Measurements from ENCODE around the gene SEMA3E. TPM values are rescaled to one million over a fixed set of nuclear protein-coding genes. Genes with fewer than 3 reads are reported as not detected.

Gene SEMA3E
- total RNA-seq, 2 donors from 2014 or later, result 339 to 438 TPM

DNA sequence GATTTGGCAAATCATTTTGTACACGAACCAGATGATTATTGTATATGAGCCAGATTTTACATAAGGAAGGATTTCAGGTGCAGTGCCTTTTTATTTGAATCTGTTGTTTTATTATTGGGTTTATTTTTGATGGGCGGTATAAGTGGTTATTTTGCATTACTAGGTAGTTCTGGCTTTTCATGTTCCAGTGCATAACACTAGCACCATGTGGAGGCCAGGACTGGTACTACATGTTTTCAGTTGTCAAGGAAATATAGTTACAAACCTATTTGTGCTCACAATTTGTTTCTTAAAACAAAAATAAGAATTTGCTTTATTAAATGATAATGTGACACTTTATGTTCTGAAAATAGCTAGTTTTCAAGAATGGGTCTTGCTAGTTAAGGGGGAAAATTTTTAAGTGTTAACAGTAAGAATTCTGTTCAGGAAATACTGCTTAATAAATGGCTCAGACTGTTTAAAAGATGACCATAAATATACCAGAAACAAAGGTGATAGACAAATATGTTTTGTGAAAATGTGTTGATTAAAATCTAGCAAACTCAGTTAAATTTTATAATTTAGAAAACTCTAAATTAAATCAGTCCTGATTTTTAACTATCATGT is 7.1 kb upstream of the SEMA3E start:
- Mint-ChIP-seq H3K9me3 (peaks cover 12% of the 10 kb centered on the region), H3K4me1 (peaks cover 12% of the 10 kb centered on the region), H3K27ac (no peak overlapping the region), H3K27me3 (ENCODE audit: insufficient read depth) (peaks cover 3% of the 10 kb centered on the region), H3K4me3 (no peak overlapping the region), H3K36me3 (ENCODE audit: low read depth) (no peaks in the 10 kb centered on the region)
- Histone ChIP-seq H3K9me3 (ENCODE audit: control insufficient read depth, low read length) (peaks cover 11% of the 10 kb centered on the region), H3K27ac (ENCODE audit: low read depth, low read length) (no peak overlapping the region), H3K27me3 (ENCODE audit: control insufficient read depth, insufficient read depth, low read length, poor library complexity, severe bottlenecking) (no peaks in the 10 kb centered on the region), H3K36me3 (ENCODE audit: control insufficient read depth, insufficient read depth, low read length) (no peaks in the 10 kb centered on the region), H3K9ac (ENCODE audit: extremely low read depth, low read length, poor library complexity, severe bottlenecking) (no peak overlapping the region), H3K4me3 (ENCODE audit: low read length) (no peak overlapping the region), H3K4me1 (ENCODE audit: control insufficient read depth, insufficient read depth, low read length) (no peaks in the 10 kb centered on the region)
- WGBS, 2 experiments (ENCODE audit: insufficient coverage in 1 of 2, insufficient read length in 1 of 2), result 42 to 100% methylated on average over 1 to 2 of the region's 2 CpGs
- TF ChIP-seq, protein P1, sequence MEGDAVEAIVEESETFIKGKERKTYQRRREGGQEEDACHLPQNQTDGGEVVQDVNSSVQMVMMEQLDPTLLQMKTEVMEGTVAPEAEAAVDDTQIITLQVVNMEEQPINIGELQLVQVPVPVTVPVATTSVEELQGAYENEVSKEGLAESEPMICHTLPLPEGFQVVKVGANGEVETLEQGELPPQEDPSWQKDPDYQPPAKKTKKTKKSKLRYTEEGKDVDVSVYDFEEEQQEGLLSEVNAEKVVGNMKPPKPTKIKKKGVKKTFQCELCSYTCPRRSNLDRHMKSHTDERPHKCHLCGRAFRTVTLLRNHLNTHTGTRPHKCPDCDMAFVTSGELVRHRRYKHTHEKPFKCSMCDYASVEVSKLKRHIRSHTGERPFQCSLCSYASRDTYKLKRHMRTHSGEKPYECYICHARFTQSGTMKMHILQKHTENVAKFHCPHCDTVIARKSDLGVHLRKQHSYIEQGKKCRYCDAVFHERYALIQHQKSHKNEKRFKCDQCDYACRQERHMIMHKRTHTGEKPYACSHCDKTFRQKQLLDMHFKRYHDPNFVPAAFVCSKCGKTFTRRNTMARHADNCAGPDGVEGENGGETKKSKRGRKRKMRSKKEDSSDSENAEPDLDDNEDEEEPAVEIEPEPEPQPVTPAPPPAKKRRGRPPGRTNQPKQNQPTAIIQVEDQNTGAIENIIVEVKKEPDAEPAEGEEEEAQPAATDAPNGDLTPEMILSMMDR (conservative IDR thresholded peaks at IDR 0.05), result peak; percentile 89
- peak; percentile 80 for DNase-seq

DNA sequence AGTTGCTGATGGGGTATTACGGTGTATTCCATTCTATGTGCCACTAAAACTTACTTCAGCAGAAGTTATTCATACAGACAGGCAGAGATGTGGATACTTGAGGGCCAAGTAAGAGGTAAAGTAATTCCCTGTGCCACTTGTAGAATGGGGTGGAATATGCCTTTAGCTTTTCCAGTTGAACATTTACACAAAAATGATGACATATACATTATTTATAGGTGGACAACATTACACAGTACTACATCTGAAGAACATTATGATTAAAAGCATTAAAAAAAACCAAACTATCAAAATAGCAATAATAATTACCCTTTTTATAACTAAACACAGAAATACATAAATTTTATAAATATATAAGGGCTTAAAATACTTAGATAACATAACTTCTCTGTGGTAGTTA is 3.5 kb upstream of the SEMA3E start:
- no peak overlapping the region for H3K9ac ChIP-seq (ENCODE audit: extremely low read depth, low read length, poor library complexity, severe bottlenecking)

DNA sequence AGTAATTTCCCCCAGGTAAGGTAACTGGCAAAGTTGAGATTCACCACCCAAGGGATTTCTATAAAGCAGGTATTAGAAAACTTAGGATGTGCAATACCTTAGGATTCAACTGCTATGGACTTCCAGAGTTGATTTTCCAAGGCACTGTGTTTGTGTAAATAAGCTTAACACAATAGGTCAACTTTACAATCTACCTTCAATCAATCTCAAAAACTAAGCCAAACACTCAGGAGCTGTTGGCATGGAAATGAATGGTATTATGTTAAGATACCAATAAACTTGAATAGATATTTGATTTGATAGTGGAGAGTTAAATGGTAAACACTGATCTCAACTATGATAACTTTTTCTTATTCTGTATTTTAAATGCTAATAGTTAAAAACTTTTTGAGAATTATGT is 762 bp upstream of the SEMA3E start:
- Histone ChIP-seq H3K9ac (ENCODE audit: extremely low read depth, low read length, poor library complexity, severe bottlenecking) (peak overlapping the region; percentile 84), H3K4me1 (ENCODE audit: control insufficient read depth, insufficient read depth, low read length) (peaks cover 6% of the 10 kb centered on the region), H3K27me3 (ENCODE audit: control insufficient read depth, insufficient read depth, low read length, poor library complexity, severe bottlenecking) (no peaks in the 10 kb centered on the region), H3K36me3 (ENCODE audit: control insufficient read depth, insufficient read depth, low read length) (no peaks in the 10 kb centered on the region), H3K9me3 (ENCODE audit: control insufficient read depth, low read length) (peaks cover 10% of the 10 kb centered on the region), H3K4me3 (ENCODE audit: low read length) (peak overlapping the region; percentile 98), H3K27ac (ENCODE audit: low read depth, low read length) (no peak overlapping the region)
- peaks cover 10% of the 10 kb centered on the region for H3K9me3 Mint-ChIP-seq
- H3K36me3 Mint-ChIP-seq (ENCODE audit: low read depth), result no peaks in the 10 kb centered on the region
- TF ChIP-seq, protein P1 (conservative IDR thresholded peaks at IDR 0.05), result no peak
- no peak for DNase-seq
- H3K27ac Mint-ChIP-seq, result peak overlapping the region; percentile 88
- H3K27me3 Mint-ChIP-seq (ENCODE audit: insufficient read depth), result no peaks in the 10 kb centered on the region
- H3K4me1 Mint-ChIP-seq, result peaks cover 27% of the 10 kb centered on the region
- peak overlapping the region; percentile 87 for H3K4me3 Mint-ChIP-seq

More for the DNA sequence above, 3.5 kb upstream of the SEMA3E start:
- no peak overlapping the region for H3K27ac ChIP-seq (ENCODE audit: low read depth, low read length)
- H3K36me3 ChIP-seq (ENCODE audit: control insufficient read depth, insufficient read depth, low read length), result no peaks in the 10 kb centered on the region
- Mint-ChIP-seq H3K9me3 (peaks cover 10% of the 10 kb centered on the region), H3K36me3 (ENCODE audit: low read depth) (no peaks in the 10 kb centered on the region), H3K27me3 (ENCODE audit: insufficient read depth) (no peaks in the 10 kb centered on the region), H3K4me3 (no peak overlapping the region), H3K4me1 (peaks cover 29% of the 10 kb centered on the region), H3K27ac (no peak overlapping the region)
- TF ChIP-seq, protein P1 (conservative IDR thresholded peaks at IDR 0.05), result no peak
- no peak overlapping the region for H3K4me3 ChIP-seq (ENCODE audit: low read length)
- H3K4me1 ChIP-seq (ENCODE audit: control insufficient read depth, insufficient read depth, low read length), result peaks cover 6% of the 10 kb centered on the region
- no peak for DNase-seq
- no peaks in the 10 kb centered on the region for H3K27me3 ChIP-seq (ENCODE audit: control insufficient read depth, insufficient read depth, low read length, poor library complexity, severe bottlenecking)
- 100% methylated on average over 1 of the region's 1 CpG for WGBS, 2 experiments (ENCODE audit: insufficient coverage in 1 of 2, insufficient read length in 1 of 2)
- H3K9me3 ChIP-seq (ENCODE audit: control insufficient read depth, low read length), result peaks cover 10% of the 10 kb centered on the region
